Measurements from ENCODE around the gene SPATC1L.

SPATC1L gene

DNA sequence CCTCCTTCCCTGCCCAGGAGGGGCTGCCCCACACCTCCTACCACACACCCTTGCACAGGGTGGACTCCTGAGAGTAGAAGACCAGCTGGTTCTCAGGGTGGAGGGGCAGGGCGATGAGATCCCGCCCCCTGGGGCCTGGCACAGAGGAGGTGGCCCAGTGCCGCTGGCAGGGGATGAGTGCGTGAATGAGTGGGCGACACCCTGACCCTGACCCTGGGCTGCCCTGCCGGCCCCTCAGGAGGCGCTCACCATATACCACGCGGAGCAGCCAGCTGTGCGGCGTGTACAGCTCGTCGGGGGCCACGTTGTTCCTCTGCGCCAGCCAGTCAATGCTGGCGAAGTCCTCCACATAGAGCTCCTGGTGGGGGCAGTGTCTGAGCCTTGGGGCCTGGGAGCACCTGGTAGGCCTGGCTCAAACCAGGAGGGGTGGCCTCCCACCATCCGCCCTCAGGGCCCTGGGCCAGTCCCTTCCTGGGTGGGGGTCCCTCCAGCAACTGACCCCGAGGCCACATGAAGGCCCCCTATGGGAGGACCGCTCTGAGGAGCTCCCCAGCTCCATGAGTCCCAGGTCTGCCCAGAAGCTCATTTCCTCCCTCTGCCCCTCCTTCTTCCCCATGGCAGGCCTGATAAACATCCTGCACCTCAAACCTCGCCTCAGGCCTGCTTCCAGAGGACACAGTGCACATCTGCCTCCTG, 31.3 kb upstream of the SPATC1L start:
- no peak for DNase-seq (ENCODE audit: low read depth)

DNA sequence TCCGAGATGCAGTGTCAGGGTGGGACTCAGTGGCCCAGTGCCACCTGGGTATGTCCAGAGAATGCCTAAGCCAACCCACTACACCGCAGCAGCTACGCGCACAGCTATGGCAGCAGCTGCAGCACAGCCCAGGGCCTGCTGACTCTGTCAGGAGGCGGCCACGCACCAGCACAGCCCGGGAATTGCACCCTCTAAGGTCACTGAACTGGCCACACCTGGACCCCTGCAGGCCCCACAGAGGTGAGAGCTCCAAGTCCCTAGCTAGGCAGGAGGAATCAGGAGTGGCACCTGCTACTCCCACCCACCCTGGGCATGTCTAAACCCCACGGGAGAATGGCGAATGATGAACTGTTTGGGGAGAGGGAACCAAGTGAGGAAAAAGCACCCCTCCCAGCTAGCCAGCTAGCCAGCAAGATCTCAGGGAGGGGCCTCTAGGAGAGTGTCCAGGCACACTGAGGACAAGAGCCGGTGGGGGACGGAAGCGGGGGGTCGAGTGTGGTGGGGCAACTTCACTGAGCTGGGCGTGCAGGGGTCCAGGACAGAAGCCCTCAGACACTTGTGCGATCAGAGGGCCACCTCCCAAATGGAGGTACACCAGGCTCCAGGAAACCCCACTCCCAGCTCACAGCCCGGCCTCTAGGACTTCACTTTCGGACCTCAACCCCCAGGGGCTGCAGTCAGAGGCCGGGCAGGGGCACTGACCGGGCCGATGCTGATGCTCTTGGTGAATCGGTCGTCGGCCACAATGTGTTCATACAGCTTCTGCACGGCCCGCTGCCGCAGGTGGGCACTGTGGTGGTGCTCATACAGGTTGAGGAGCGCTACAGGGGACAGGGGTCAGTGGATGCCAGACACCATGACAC, 30.4 kb upstream of the SPATC1L start:
- DNase-seq (ENCODE audit: low read depth) = no peak

DNA sequence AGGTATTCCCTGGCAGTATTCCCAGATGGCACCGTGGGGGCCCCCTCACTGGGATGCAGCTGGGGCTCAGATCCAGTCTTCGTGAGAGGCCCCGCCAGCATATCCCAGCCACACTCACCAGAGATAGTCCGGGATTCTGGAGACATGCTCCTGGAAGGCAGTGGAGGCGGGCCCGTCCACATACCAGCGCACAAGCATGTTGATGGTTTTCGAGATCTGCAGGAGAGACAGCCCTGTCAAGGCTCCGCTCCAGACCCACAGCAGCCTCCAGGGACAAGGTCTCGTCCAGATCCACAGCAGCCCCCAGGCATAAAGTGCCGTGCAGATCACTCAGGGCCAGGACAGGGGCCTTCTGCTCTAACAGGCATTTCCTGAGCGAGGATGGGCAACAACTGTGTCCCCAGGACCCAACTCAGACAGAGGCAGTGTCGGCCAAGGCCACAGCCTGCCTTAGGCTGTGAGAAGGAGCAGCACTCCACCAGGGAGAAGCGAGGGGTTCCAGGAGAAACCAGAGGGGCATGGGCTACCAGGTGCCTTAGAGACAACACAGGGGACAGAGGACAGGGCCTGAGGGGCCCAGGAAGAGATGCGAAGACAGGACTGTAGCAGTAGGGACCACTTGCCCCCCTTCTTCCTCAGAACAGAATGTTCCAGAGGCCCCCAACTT, 29.5 kb upstream of the SPATC1L start:
- DNase-seq (ENCODE audit: low read depth) = no peak

DNA sequence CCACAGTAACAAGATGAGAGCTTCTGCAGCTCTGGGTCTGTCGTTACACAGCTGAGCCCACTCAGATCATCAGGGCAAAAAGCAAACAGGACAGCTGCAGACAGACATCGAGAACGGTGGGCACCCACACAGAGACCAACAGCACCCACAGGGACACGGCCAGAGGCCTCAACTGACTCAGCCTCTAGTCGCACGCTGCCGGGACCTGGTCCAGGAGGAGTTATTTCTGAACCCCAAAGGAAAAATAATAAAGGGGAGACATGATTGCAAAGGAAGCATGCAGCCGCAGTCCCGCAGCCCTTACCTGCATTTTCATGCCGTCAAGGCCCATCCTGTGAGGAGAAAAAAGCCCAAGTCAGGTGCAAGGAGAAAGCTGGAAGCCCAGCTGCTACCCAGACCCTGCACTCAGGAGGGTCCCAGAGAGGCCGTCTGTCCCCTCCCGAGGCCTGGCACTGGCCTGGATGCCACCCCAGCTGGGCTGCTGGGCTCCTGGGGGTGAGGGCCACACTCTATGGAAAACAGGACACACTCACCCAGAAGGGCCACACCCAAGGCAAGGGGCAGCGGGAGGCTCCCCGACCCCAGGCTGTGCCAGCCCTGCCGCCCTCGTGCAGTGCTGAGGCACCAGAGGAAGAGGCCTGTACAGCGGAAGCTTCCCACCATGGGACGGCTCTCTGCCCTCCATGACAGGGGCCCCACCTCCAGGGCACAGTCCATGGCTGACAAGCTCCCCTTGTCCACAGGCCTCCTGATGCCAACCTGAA, 28.6 kb upstream of the SPATC1L start:
- no peak for DNase-seq (ENCODE audit: low read depth)

DNA sequence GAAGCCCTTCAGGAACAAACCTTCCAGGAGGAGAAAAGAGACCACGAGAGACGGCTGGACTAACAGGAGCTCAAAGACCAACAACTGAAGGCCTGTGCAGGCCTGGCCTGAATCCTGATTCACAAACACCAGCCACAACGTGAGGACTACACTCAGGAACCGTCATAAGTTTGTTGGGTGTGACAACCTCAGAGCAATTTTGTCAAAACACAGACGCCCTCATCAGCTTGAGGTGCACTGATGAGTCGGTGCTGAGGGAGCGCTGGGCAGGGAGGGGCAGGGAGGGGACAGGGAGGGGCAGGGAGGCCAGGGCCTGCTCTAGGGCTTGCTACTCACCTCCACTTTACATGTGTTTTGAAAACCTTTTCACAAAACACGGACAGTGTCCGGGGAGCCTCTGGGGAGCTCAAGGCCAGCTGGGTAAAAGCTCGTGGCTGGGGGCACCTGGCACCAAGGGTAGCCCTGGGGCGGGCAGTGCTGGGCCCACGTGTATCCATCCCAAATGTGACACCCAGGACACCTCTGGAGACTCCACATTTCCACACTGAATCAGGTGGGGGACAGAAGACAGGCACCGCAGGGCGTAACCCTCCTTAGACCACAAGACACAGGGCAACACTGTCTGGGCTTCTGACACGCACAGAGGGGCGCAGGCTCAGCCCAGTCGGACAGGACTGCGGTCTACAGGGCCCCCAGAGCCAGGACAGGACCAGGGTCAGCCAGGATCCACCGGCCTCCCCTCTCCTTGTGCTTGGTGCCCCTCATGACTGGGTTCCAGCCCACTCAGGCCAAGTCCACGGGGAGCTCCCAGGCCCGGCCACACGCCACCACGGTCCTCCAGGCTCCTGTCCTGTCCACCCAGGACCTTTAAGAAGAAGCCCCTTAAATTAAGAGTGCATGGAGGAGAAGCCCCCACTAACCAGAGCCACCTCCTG, 27.8 kb upstream of the SPATC1L start:
- no peak for DNase-seq (ENCODE audit: low read depth)

DNA sequence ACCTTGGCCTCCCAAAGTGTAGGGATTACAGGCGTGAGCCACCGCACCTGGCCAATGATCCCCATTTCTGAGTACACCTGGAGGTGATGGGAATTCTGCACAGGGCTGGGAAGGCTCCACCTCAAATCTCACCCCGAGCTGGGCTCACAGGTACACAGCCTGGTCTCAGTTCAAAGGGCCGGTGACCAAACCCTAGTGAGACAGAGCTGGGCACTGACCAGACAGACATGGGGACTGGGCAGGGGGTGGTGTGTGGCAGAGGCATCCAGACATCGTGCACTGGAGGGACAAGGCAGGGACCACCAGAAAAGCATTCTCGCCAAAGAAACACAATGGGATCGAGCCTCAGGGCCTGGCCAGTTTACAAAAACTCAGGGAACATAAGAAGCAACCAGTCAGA, 27.1 kb upstream of the SPATC1L start:
- DNase-seq (ENCODE audit: low read depth) = no peak

DNA sequence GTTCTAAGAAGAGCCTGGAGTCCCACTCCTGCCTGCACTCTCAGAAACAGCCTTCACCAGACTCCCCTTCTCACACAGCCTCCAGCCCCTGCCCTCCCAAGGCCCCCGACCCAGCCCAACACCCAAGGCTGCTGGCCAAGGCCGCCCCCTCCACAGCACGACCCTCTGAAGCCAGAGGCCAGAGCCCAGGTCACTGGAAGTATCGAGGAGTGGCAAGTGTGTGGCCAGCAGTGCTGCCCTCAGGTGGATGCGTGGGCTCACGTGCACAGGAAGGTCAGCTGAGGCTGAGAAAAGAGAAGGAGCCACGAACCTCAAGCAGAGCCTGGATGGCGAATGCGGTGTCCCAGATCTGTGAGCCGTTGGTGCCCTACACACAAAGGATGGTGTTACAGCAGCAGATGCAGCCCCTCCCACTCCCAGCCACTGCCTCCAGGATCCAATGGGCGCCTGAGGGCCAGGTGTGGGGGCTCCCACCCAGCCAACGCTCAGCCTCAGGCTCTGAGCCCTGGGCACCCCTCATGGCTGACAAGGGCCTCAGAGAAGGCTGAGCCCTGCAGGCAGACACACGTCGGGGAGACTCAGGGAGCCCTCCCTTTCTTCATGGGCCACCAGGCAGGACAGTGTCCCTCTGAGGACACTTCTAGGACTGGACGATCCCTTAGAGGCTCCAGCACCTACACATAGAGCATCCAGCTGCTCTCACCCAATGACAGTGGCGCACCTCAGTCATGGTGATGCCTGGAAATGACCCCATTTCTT, 26.3 kb upstream of the SPATC1L start:
- DNase-seq (ENCODE audit: low read depth) = no peak

DNA sequence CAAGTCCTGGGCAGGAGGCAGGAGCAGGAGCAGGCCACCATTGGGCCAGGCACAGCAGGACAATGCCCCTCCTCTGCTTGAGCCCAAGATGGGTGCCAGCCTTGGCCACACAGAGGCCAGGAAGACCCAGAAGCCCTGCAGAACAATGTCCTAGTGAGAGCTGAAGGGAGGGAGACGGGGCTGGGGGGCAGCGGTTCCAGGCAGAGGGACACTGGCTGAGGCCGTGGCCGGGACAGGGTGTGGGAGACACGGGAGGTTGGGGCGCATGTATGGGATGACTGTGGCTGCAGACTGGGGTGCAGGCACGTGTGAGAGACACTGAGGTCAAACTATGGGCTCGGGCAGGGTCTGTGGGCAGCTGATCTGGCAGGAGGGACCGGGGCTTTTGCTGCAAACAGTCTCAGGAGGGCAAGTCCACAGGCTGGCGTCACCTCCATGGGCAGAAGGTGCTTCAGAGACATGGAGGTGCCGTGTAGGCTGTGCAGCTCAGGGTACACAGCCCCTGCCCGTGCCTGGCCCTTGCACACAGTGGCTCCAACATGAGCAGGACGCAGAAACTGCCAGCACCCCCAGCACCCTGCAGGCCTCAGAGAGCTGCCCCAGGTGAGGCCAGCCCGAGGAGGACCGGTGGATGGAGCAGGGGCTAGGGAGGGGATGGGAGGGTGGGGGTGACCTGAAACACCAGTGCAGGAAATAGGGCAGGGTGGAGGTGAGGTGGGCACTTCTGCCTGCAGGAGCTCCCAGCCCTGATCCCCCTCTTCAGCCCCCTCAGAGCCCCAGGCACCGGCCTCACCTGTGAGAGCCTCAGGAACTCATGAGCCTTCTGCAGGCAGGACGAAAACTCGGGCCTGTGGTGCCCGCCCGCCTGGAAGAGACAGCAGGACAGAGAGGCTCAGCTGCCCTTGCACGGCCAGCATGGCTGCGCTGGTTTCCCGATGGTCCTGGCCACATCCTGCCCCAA, 24.8 kb upstream of the SPATC1L start:
- DNase-seq (ENCODE audit: low read depth) = no peak

DNA sequence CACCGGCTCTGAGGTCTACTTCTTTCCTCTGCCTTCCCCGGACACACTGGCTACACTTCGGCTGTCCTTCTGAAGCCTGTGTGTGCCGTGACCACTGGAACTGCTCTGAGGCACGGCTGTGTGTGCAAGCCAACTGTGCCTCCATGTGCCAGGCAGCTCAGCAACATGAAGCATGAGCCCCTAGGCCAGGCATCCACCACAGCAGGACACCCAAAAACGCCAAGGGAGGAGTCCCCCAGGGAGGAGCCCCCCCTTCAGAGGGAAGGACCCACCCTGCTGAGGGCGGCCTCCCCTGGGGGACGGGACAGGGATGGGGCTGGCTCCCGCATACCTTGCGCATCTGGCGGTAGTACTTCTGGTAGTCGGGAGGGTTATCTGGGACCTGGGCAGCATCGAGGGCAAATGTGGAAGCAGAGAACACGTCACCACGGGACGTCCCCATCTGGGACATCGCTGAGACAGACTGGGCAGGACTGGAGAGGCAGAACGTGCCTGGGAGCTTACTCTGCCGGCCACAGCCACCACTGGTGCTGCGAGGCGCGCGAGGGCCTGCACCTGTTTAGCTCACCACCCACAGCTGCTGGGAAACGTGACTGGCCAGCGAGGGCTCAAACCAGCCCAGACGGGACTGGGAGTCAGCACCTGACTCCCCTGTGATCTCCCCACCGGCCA, 23.8 kb upstream of the SPATC1L start:
- no peak for DNase-seq (ENCODE audit: low read depth)

DNA sequence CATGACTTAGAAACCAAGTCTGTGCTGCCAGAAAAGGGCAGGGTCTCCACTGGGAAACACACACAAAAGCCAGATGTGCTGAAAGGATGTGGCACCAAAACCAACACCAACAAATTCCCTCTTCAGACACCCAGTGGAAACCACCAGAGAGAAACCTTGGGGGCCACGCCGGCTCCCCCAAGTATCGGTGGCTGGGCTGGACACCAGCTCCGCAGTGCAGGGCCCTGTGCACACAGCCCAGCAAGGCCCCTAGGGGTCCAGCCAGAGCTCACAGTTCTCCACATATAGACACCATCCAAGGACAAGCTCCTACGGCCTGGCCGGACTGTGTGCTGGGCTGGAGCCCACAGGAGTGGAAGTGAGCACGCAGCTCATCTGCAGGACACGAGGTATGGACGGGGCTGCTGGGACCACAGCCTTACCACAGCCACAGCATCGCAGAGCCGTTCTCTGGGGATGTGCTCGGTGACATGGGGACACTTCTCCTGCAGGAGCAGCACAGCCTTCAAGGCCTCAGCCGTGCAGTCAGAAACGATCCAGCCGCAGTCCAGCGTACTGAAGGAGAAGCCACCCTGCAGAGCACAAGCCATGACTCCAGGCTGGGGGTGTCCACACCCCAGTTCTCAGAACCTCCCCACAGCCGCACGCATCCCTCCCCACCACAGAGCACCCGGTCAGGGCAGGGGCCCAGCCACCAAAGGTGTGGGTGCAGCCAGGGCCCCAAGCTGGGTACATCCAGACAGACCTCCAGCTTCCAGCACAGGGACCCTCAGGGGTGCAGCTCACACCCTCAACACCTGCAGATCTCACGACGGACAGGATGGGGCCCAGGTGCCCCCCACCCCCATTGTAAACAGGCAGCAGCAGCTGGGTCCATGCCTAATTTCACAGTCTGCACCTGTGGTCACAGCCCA, 23.0 kb upstream of the SPATC1L start:
- DNase-seq (ENCODE audit: low read depth) = no peak

DNA sequence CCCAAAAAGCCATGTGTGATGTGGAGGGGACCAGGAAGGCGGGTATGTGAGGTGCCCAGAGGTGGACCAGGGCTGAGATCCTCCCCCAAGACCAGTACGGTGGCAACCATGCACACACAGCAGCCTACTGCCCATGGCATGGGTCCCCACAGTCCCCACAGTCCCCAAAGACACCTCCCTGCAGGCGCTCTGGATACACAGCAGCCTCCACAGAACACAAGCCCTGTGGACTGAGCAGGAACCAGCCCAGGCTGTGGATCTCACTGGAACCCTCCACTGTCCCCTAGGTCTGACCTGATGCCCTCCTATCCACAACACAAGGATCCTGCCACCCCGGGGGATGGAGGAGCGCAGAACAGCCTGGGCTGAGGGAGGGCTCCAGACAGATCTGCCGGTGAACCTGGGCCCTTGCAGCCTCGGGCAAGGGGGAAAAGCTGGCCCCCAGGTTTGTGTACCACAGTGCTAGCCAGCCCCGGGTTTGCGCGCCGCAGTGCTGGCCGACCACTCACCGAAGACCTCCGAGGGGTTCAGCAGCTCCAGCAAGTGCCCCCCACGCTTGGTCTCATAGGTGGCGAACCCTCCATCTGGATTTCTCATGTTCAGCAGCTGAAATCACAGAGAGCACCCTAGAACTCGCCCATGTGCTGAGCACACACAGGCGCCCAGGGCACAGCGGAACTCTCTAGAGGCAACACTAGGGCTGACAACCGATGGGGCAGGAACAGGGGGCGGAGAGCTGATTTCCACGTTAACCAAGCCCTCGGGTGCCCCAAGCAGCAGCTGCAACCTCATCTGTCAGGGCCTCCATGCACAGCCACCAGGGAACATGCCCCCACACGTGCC, 22.1 kb upstream of the SPATC1L start:
- no peak for DNase-seq (ENCODE audit: low read depth)

DNA sequence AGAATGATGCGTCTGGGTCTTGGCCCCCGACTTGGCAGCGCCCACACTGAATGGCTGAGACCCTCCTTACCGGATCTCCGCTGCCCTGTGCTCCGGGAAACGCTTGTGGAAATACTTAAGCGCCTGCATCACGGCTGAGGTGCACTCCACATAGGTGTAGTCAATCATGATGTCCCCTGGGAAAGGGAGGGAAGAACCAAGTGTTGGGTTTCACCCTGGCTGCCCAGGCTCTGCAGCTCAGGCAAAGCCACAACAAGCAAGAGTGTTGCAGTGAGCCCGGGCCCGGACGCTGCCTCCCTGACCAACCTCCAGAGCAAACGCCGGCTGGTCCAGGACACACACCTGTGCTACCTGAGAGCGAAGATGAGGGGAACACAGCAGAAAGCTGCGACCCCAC, 21.5 kb upstream of the SPATC1L start:
- DNase-seq (ENCODE audit: low read depth) = no peak

DNA sequence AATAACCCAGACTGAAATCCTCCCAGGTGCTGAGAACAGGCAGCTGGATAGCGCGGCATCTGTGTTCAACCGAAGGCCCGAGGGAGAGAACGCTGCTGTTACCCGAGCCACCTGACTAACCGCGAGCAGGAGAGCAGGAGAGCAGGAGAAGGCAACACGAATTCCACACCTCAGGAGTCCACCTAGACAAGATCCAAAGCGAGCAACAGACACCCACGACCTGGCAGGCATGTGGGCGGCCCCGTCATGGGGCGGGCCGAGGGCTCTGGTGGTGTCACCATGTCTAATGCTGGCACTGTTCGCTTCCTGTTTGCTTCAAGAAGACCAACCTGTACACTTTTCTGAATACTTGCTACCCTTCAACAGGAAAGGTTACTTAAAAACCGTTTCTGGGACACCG, 20.9 kb upstream of the SPATC1L start:
- no peak for DNase-seq (ENCODE audit: low read depth)

DNA sequence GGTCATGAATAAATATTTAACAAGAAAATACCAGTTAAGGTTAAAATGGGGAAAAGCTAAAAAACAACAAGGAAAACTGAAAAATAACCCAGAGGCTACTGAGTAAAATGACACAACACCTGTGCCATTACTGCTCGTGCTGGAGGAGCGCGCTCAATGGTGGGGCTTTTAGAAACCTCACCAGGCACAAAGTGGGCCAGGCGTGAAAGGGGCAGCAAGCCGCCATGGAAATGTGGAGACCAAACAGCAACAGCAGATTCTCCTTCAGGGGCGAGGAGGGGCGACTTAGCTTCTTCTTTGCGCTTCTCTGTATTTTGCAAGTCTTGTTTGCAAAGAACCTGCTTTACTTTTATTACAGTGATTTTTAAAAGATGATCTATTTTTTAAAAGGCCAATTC, 18.9 kb upstream of the SPATC1L start:
- DNase-seq (ENCODE audit: low read depth) = no peak

DNA sequence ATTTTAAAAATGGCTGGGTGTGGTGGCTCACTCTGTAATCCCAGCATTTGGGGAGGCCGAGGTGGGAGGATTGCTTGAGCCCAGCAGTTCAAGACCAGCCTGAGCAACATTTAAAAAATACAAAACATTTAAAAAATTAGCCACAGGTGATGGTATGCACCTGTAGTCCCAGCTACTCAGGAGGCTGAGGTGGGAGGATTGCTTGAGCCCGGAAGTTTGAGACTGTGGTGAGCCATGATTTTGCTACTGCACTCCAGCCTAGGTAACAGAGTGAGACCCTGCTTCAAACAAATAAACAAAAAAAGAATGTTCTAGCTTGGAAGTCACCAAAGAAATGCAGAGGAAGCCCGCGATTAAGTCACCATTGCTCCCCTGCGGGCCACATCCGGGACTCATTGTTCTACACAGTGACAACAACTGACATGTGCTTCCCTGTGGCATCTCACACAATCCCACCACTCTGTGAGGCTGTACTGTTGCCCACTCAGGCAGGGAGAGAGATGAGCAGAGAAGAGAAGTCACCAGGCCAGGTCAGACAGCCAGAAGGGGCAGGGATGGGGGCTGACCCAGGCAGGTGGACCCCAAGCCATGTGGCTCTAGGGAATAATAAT, 18.4 kb upstream of the SPATC1L start:
- no peak for DNase-seq (ENCODE audit: low read depth)

All from EH (cell line).